Measurements from ENCODE around the gene FBXL4.

GRCh38 chr6:98941319-98941718, 6.4 kb downstream of the FBXL4 start:
- TF ChIP-seq CTCF (IDR thresholded peaks at IDR 0.05) (no peak), POLR2A (IDR thresholded peaks at IDR 0.05) (no peak)

All from testis (tissue), 2 donors.